NCI-H2171 (cell line): ENCODE data around the gene MAPK1.
"Not testable (repeated sequence)": the region's sequence is repeated elsewhere in the genome, so short reads cannot be mapped to it uniquely, and the experiment has no call there.

ENCODE experiments used
- DNase-seq: peaks from one replicate; lab custom pipeline; 2025; lab: John Stamatoyannopoulos, UW

Gene MAPK1

DNA sequence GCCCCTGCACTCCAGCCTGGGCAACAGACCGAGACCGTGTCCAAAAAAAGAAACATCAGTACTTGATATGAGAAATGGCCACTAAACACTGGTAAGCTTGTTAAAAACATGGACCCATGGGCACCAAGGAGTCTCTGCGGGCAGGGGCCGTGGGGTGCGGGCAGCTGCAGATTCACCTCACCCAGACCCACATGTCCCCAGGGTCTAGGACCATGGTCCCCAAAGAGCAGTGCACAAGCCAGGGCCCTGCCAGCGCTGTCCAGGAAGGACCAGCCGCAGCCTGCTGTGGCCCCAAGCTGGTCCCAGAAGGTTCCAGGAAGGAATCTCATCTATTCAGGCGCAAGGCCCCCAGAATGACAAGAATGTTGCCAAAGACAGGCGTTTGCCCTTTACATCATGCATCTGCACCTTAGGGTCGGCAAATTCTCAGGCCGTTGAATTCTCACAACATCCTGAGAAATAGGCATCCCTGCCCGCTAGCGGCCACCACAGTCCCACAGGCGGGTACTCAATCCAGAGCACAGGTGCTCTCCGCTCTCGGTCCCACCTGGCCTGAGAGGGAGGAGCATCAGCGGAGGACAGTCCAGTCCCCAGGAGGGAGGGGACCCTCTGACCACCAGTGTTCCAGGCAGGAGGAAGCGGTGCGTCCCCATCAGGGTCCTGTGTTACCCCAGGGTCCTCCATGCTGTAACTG lies 141.3 kb downstream of the MAPK1 start:
- no peak for DNase-seq

DNA sequence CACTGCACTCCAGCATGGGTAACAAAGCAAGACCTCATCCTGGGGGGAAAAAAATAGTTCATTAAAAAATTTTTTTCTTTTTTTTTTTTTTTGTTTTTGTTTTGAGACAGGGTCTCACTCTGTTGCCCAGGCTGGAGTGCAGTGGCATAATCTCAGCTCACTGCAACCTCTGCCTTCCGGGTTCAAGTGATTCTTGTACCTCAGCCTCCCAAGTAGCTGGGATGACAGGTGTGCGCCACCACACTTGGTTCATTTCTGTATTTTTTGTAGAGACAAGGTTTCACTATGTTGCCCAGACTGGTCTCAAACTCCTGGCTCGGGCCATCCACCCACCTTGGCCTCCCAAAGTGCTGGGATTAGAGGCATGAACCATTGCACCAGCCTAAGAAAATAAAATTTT lies 142.9 kb downstream of the MAPK1 start:
- DNase-seq, result not testable (repeated sequence)

DNA sequence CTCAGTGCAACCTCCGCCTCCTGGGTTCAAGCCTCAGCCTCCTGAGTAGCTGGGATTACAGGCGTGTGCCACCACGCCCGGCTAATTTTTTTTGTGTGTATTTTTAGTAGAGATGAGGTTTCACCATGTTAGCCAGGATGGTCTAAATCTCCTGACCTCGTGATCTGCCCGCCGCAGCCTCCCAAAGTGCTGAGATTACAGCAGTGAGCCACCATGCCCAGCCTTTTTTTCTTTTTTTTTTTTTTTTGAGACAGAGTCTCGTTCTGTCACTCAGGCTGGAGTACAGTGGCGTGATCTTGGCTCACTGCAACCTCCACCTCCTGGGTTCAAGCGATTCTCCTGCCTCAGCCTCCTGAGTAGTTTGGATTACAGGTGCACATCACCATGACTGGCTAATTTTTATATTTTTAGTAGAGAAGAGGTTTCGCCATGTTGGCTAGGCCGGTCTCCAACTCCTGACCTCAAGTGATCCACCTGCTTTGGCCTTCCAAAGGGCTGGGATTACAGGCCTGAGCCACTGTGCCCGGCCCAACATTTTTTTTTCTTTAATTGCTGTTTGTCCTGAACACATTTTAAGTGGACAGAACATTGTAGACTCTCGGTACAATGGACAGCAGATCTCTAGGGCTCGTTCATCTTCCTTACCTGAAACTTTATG lies 146.1 kb downstream of the MAPK1 start:
- not testable (repeated sequence) for DNase-seq

DNA sequence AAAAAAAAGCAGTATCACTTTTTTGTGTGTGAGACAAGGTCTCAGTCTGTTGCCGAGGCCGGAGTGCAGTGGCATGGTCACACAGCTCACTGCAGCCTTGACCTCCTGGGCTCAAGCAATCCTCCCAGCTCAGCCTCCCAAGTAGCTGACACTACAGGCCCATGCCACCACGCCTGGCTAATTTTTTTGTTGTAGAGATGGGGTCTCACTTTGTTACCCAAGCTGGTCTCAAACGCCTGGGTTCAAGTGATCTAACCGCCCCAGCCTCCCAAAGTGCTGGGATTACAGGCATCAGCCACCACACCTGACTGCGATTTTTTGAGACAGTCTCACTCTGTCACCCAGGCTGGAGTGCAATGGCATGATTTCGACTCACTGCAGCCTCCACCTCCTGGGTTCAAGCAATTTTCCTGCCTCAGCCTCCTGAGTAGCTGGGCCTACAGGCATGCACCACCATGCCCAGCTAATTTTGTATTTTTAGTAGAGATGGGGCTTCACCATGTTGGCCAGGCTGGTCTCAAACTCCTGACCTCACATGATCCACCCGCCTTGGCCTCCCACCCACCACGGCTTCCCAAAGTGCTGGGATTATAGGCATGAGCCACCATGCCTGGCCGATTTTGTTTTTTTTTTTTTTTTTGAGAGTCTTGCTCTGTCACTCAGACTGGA lies 147.1 kb downstream of the MAPK1 start:
- DNase-seq, result not testable (repeated sequence)

DNA sequence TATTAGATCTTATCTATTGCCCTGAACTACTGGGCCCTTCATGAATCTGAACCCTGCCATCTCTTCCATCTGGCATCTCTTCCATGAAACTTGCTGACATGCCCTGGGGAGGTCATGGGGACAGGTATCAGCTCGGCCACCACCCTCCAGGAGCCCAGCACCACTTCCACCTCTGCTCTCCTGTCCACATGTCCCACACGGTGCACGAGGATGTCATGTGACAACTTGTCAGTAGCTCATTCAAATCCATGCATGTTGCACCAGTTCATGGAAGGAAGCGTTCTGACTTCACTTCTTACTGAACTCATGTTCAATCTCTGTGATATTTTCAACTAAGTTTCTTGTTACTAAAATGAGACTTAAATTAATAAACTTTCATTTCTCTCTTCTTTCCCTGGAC lies 148.4 kb downstream of the MAPK1 start:
- no peak for DNase-seq

DNA sequence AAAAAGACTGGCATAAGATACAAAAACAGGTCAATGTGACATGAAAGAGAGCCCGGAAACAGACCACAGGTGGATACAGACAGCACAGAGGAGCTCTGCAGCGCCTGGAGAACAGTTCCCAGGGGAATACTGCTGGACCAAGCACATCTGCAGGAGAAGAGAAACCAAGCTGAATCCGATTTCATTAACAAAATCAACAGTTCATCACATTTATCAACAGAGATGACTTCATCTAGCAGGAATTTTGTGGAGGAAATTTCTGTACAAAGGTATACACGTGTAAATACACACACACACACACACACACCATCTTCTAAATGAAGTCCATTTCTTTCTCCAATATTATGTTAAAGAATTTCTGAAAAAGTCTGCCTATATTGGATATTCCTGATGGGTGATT lies 148.9 kb downstream of the MAPK1 start:
- peak; percentile 27 for DNase-seq

DNA sequence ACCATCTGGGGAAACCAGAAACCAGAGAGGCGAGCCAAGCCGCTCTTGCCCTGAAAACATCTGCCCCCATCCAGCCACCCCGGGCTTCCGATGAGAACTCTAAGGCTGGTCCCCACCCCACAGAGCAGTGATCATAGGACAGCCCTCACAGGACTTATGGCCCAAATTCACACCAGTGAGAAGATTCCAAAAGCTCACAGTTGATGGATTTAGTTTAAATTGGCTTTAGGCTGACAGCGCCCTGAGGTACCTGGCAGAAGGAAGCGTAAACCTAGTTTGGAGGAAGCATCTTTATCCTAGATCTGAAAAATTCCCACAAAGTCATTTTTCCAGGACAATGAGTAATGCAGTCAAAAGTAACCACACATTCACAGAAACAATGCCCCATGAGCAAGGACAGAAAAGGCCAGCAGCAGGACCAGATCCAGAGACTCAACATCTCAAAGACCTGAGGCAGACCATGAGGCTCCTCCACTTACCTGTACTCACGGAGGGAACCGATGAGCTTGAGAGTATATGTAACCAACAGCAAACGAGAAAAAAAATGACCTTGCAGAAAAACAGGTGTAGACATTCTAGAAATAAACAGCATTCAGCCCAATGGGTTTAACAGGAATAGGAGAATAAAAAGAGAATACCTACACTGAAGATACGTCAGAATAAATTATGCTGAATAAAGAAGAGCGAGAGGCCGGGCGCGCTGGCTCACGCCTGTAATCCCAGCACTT lies 150.9 kb downstream of the MAPK1 start:
- DNase-seq, result not testable (repeated sequence)

DNA sequence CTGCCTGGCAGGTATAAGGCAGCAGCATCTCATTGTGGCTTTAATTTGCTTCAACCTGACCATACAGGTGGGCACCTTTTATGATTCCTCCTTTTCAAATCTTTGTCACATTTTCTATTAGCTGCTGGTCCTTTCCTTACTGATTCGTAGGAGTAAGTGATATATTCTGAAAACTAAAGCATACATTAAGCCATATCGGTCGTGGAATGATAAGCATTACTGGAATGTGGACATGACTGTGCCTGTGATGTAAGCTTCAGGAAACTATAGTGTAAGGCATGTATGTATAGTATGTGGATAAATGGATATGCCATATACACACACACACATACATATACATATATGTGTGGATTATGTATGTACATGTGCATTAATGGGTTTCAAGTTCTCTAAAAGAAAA lies 152.7 kb downstream of the MAPK1 start:
- DNase-seq, result no peak

DNA sequence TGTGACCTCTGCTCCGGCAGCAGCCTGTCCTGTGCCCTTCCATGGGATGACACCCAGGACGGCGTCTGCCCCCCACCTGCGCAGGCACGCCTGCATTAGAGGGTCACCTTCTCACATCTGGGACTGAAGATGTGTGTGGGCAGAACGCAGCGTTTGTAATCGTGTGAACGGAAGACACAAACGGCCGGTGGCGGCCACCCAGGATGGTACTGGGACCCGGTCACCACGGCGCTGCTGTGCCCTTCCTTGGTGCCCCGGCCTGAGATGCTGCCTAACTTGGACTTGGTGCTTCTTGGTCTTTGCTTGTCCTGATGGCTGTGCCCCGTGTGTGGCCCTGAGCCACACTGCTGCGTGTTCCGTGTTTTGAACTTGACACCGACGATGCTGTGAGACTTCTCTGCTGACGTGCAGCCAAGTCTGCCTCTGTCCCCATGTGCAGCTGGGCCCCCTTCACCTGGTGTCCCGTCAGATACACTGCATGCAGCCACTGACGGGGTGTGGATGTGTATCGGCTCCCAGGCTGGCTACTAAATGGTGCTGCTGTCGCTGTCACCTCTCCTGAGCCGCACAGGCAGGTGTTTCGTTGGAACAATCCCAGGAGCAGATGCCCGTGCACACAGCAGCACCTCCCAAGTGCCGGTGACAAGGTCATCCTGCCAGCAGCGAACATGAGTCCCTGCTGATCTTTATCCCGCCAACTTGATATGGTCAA lies 153.2 kb downstream of the MAPK1 start:
- peak; percentile 65 for DNase-seq

DNA sequence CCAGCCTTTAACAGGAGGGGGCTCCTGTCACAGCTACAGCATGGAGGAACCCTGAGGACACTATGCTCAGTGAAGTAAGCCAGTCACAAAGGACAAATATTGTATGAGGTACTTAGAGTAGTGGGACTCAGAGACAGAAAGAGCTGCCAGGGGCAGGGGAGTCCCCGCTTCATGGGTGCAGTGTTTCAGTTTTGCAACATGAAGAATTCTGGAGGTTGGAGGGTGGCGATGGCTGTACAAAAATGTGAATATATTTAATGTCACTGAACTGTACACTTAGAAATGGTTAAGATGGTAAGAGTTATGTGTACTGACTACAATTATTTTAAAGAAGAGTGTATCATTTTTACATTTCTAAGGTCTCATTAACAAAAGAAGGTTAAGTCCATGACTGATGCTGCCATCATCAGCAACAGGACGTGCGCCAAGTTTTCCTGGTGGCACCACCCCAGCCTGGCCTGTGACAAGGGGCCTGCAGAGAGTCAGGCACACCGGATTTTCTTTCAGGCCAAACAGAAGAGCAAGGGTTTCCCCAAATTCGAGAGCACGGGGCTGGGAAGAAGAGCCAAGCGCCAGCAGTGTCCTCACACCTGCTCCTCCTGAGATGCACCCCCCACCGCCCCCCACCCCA lies 153.9 kb downstream of the MAPK1 start:
- no peak for DNase-seq

DNA sequence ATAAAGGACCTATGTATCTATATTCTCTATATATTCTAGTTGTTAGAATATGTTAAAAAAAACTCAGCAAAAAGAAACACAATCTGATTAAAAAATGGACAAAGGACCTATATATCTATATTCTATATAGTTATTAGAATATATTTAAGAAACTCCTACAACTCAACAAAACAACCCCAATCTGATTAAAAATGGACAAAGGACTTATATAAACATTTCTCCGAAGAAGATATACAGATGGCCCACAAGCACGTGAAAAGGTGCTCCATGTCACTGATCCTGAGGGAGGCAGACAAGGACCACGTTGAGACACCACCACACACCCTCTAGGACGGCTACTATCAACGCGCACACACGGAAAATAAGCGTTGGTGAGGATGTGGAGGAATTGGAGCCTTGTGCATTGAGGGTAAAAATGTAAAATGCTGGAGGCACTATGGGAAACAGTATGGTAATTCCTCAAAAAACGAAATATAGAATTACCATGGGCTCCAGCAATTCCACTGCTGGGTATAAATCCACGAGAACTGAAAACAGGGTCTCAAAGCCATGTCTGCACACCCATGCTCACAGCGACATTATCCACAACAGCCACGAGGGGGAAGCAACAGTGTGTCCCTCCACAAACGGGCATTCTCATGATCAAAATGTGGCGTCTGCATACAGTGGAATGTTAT lies 154.6 kb downstream of the MAPK1 start:
- DNase-seq, result peak; percentile 23

DNA sequence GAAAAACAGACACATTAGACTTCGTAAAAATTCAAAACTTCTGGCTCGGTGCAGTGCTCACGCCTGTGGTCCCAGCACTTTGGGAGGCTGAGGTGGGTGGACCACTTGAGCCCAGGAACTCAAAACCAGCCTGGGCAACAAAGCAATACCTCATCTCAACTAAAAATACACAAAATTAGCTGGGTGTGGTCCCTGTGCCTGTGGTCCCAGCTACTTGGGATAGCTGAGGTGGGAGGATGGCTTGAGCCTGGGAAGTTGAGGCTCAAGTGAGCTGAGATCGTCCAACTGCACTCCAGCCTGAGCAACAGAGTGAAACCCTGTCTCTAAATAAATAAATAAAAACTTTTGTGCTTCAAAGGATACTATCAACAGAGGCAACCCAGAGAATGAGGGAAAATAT lies 155.6 kb downstream of the MAPK1 start:
- no peak for DNase-seq

DNA sequence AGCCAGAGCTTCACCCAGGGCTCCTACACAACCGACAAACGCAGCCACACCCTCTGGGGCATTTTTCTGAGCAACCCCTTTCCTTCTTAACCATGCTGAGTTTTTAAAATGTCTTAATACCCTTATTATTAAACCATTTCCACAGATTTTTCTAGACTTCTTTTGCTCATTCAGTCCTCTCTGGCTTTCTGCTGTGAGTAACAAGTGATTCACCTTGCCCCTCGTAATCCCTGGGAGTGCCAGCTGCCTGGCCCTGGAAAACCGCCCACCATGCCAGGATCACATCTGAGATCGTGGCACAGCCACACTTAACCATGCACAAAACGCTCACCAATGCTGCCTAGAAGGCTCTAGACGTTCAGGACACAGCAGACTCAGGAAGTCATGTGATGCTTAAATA lies 157.3 kb downstream of the MAPK1 start:
- DNase-seq, result no peak

DNA sequence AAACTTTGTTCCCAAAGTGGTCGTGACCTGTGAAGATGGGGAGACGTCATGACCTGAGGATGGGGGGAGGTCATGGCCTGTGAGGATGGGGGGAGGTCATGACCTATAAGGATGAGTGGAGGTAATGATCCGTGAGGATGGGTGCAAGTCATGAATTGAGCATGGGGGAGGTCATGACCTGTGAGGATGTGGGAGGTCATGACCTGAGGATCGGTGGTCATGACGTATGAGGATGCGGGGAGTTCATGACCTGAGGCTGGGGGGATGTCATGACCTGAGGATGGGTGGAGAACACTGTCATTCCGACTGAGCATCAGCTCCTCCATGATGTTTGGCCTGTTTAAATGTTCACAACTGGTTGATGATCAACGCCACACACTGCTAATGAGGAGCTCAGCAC lies 157.8 kb downstream of the MAPK1 start:
- no peak for DNase-seq

DNA sequence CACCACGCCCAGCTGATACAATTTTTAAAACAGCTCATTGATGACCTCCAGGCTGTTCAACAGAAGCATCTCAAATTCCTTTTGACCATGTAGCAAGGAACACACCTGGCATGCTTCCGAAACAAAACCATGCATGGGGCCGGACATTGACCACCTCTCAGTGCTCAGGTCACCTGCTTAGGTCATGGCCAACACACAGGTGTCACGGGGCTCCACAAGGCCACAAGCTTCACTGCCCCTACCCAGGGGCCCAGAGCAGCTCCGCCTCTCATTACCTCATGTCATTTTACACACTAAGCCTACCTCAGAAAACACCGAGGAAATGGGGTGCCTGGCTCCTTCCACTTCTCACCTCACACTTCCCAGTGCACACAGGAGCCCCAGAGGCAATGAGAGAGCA lies 158.5 kb downstream of the MAPK1 start:
- DNase-seq, result no peak

DNA sequence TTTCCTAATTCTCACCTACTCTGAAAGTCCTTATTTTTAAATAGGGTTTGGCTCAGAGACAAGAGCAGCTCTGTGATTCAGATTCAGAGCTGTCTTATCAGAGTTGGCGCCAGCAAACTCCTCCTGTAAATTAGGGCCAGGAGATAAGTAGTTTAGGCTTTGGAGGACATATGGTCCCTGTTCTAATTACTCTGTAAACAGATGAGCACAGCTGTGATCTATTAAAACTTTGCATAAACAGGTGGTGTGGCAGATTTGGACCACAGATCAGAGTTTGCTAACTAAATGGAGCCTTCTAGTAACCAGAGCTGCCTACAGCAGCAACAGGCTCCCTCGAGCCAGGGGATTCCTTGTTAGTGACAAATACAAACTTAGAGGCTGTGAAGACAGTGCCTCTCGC lies 159.8 kb downstream of the MAPK1 start:
- DNase-seq, result peak; percentile 96
